H9 (cell line): Measurements from ENCODE around the gene AP4E1. TPM values are rescaled to one million over a fixed set of nuclear protein-coding genes. Genes with fewer than 3 reads are reported as not detected.

ENCODE experiments used
- DNase-seq: peaks from one replicate; pipeline ENCODE4 v3.0.0-alpha.2; 2017
- H2AFZ ChIP-seq: one replicate; pipeline ENCODE4 v1.6.1; 2013; ENCODE audit warnings: mild to moderate bottlenecking, low read length, control low read depth, moderate library complexity
- H2AK5ac ChIP-seq: 2 replicates; pipeline ENCODE4 v1.6.1; 2013; ENCODE audit warnings: low read length, control low read depth, mixed read lengths; ENCODE audit not compliant: insufficient read length
- H2BK120ac ChIP-seq: one replicate; pipeline ENCODE4 v1.6.1; 2013; ENCODE audit warnings: low read depth, mild to moderate bottlenecking, low read length, control low read depth, inconsistent platforms; ENCODE audit not compliant: poor library complexity, severe bottlenecking
- H2BK12ac ChIP-seq: 2 replicates; pipeline ENCODE4 v1.6.1; 2013; ENCODE audit warnings: low read length, control low read depth, mixed read lengths, low read depth; ENCODE audit not compliant: insufficient read length
- H2BK15ac ChIP-seq: 2 replicates; pipeline ENCODE4 v1.6.1; 2013; ENCODE audit warnings: low read depth, low read length, control low read depth
- H2BK20ac ChIP-seq: one replicate; pipeline ENCODE4 v1.6.1; 2013; ENCODE audit warnings: low read depth, mild to moderate bottlenecking, low read length, control low read depth, inconsistent platforms; ENCODE audit not compliant: poor library complexity, severe bottlenecking
- H2BK5ac ChIP-seq: 2 replicates; pipeline ENCODE4 v1.6.1; 2013; ENCODE audit warnings: low read length, control low read depth, mixed read lengths; ENCODE audit not compliant: insufficient read length
- H3K14ac ChIP-seq: 2 replicates; pipeline ENCODE4 v1.6.1; 2013; ENCODE audit warnings: low read length, control low read depth; ENCODE audit not compliant: insufficient read depth
- H3K18ac ChIP-seq: 2 replicates; pipeline ENCODE4 v1.6.1; 2013; ENCODE audit warnings: low read depth, mild to moderate bottlenecking, mixed read lengths, low read length, control low read depth; ENCODE audit not compliant: insufficient read length
- H3K23ac ChIP-seq: 2 replicates; pipeline ENCODE4 v1.6.1; 2013; ENCODE audit warnings: low read length, control low read depth, mixed read lengths, low read depth; ENCODE audit not compliant: insufficient read length
- H3K23me2 ChIP-seq: 2 replicates; pipeline ENCODE4 v1.6.1; 2013; ENCODE audit warnings: low read depth, mild to moderate bottlenecking, mixed read lengths, low read length, control low read depth; ENCODE audit not compliant: insufficient read length, poor library complexity, severe bottlenecking
- H3K27ac ChIP-seq: 2 replicates; pipeline ENCODE4 v1.5.1; 2013; ENCODE audit warnings: low read length, control low read depth, mixed read lengths, low read depth; ENCODE audit not compliant: insufficient read length
- H3K27me3 ChIP-seq: 2 replicates; pipeline ENCODE4 v1.6.1; 2013; ENCODE audit warnings: low read length, control low read depth, inconsistent platforms; ENCODE audit not compliant: insufficient read depth
- H3K4ac ChIP-seq: 2 replicates; pipeline ENCODE4 v1.6.1; 2013; ENCODE audit warnings: low read depth, mild to moderate bottlenecking, control low read depth, inconsistent platforms, low read length, moderate library complexity
- H3K4me1 ChIP-seq: 2 replicates; pipeline ENCODE4 v1.6.1; 2013; ENCODE audit warnings: low read length, control low read depth, inconsistent platforms; ENCODE audit not compliant: insufficient read depth
- H3K4me2 ChIP-seq: 2 replicates; pipeline ENCODE4 v1.6.1; 2013; ENCODE audit warnings: low read length, control low read depth, mixed read lengths; ENCODE audit not compliant: insufficient read length, insufficient read depth
- H3K56ac ChIP-seq: 2 replicates; pipeline ENCODE4 v1.6.1; 2013; ENCODE audit warnings: low read depth, mild to moderate bottlenecking, mixed read lengths, low read length, control low read depth; ENCODE audit not compliant: insufficient read length
- H3K79me1 ChIP-seq: 2 replicates; pipeline ENCODE4 v1.6.1; 2013; ENCODE audit warnings: low read depth, mild to moderate bottlenecking, moderate library complexity, low read length, control low read depth, inconsistent platforms; ENCODE audit not compliant: insufficient read depth, poor library complexity, severe bottlenecking
- H3K79me2 ChIP-seq: 2 replicates; pipeline ENCODE4 v1.6.1; 2013; ENCODE audit warnings: low read length, control low read depth, inconsistent platforms; ENCODE audit not compliant: insufficient read depth
- H3K9ac ChIP-seq: 2 replicates; pipeline ENCODE4 v1.6.1; 2013; ENCODE audit warnings: low read length, control low read depth, mixed read lengths; ENCODE audit not compliant: insufficient read length; ENCODE audit errors: extremely low read depth
- H3K9me3 ChIP-seq: one replicate; pipeline ENCODE4 v1.6.1; 2013; ENCODE audit warnings: low read depth, low read length, inconsistent platforms; ENCODE audit not compliant: control insufficient read depth
- H3T11ph ChIP-seq: one replicate; pipeline ENCODE4 v1.6.1; 2013; ENCODE audit warnings: mild to moderate bottlenecking, low read length, control low read depth, inconsistent platforms
- H4K20me1 ChIP-seq: one replicate; pipeline ENCODE4 v1.6.1; 2013; ENCODE audit not compliant: control insufficient read depth, insufficient read length, insufficient read depth
- H4K5ac ChIP-seq: 2 replicates; pipeline ENCODE4 v1.6.1; 2013; ENCODE audit warnings: low read depth, mild to moderate bottlenecking, mixed read lengths, low read length, control low read depth; ENCODE audit not compliant: insufficient read length
- H4K8ac ChIP-seq: replicated peaks from 2 replicates; pipeline ENCODE4 v1.6.1; 2013; ENCODE audit warnings: low read length, control low read depth, mixed read lengths, low read depth; ENCODE audit not compliant: insufficient read length
- H4K91ac ChIP-seq: 2 replicates; pipeline ENCODE4 v1.6.1; 2013; ENCODE audit warnings: low read depth, mild to moderate bottlenecking, moderate library complexity, mixed read lengths, low read length, control low read depth; ENCODE audit not compliant: insufficient read length
- H3K27ac Mint-ChIP-seq, 3 experiments: 2 replicates in 2 of 3; 3 replicates in 1 of 3; pipeline ENCODE4 v1.8.0; 2020 to 2021; ENCODE audit warnings: mixed read lengths in 3 of 3, mild to moderate bottlenecking in 1 of 3, moderate library complexity in 1 of 3
- H3K27me3 Mint-ChIP-seq: 2 replicates; pipeline ENCODE4 v1.8.0; 2021; ENCODE audit warnings: low read depth, mild to moderate bottlenecking, moderate library complexity, mixed read lengths
- H3K36me3 Mint-ChIP-seq, 3 experiments: 2 replicates in 2 of 3; 3 replicates in 1 of 3; pipeline ENCODE4 v1.8.0; 2020 to 2021; ENCODE audit warnings: low read depth in 3 of 3, mixed read lengths in 3 of 3; ENCODE audit not compliant: insufficient read depth in 1 of 3
- H3K4me1 Mint-ChIP-seq, 2 experiments: 2 replicates each; pipeline ENCODE4 v1.8.0; 2020; ENCODE audit warnings: mixed read lengths in 2 of 2
- H3K4me3 Mint-ChIP-seq, 2 experiments: 2 replicates in 1 of 2; 3 replicates in 1 of 2; pipeline ENCODE4 v1.8.0; 2020 to 2021; ENCODE audit warnings: mild to moderate bottlenecking in 2 of 2, mixed read lengths in 2 of 2, moderate library complexity in 1 of 2
- H3K9me3 Mint-ChIP-seq, 2 experiments: 2 replicates in 1 of 2; 3 replicates in 1 of 2; pipeline ENCODE4 v1.8.0; 2020; ENCODE audit warnings: mild to moderate bottlenecking in 2 of 2, mixed read lengths in 2 of 2, moderate library complexity in 1 of 2
- CTCF ChIP-seq: fragments of 200-600 bp; sonication (generic); conservative IDR thresholded peaks from 3 replicates; pipeline ENCODE4 v1.8.0; 2021; ENCODE audit warnings: antibody characterized with exemption, mild to moderate bottlenecking
- WGBS: extraction: QIAGEN DNeasy Blood & Tissue Kit; methylation state at CpG from one replicate; pipeline ENCODE4 v1.1.7; 2013; ENCODE audit warnings: missing lambda C conversion rate, low lambda C conversion rate, mixed read lengths; ENCODE audit not compliant: insufficient read length; ENCODE audit errors: extremely low coverage; 5-methylcytosine and 5-hydroxymethylcytosine counted together
- total RNA-seq: library from RNA; stranded (reverse); gene quantifications from 2 replicates; pipeline ENCODE4 v1.2.1, GENCODE V29; 2021

Gene AP4E1
- total RNA-seq, 1 experiment from 2014 or later, result 13.8 TPM

GRCh38 chr15:50978580-50978979 lies 70.1 kb downstream of the AP4E1 start:
- Histone ChIP-seq H3K18ac (no peak overlapping the region), H2BK120ac (no peak overlapping the region), H3K14ac (no peak overlapping the region), H3K4ac (no peak overlapping the region), H3K79me1 (no peaks in the 10 kb centered on the region), H3K9me3 (no peaks in the 10 kb centered on the region), H2BK20ac (no peak overlapping the region), H3K9ac (no peak overlapping the region), H3K27me3 (no peaks in the 10 kb centered on the region), H4K20me1 (no peaks in the 10 kb centered on the region), H3K4me1 (no peaks in the 10 kb centered on the region), H2BK12ac (no peak overlapping the region), H3K23ac (no peak overlapping the region), H3T11ph (no peak overlapping the region), H3K4me2 (no peak overlapping the region), H3K27ac (no peak overlapping the region), H4K8ac (no peak overlapping the region), H2AK5ac (no peak overlapping the region), H2AFZ (no peak overlapping the region), H2BK5ac (no peak overlapping the region), H3K23me2 (no peaks in the 10 kb centered on the region), H3K79me2 (no peaks in the 10 kb centered on the region), H4K91ac (no peak overlapping the region), H2BK15ac (no peak overlapping the region), H4K5ac (no peak overlapping the region), H3K56ac (no peak overlapping the region)
- H3K36me3 Mint-ChIP-seq, result peaks cover under 1 to 12% (median 4%) of the 10 kb centered on the region in 3 experiments; a peak in 5 of 7 replicates
- WGBS, result no CpG with 5 or more reads among the region's 4 CpGs
- TF ChIP-seq CTCF, result no peak
- H3K9me3 Mint-ChIP-seq, result no peaks in the 10 kb centered on the region
- no peak overlapping the region for H3K4me3 Mint-ChIP-seq
- H3K4me1 Mint-ChIP-seq, result no peaks in the 10 kb centered on the region
- DNase-seq, result no peak
- H3K27ac Mint-ChIP-seq, result no peak overlapping the region
- H3K27me3 Mint-ChIP-seq, result no peaks in the 10 kb centered on the region
